ENCODE data around the gene CES4A.

CES4A gene

GRCh38 chr16:67023689-67024088 is 35.3 kb downstream of the CES4A start:
- no peak for TF ChIP-seq CTCF (IDR thresholded peaks at IDR 0.05; ENCODE audit: borderline replicate concordance, insufficient read depth, low read depth, low read length)
- no peak overlapping the region for H3K4me3 ChIP-seq (ENCODE audit: low read depth, low read length)

DNA sequence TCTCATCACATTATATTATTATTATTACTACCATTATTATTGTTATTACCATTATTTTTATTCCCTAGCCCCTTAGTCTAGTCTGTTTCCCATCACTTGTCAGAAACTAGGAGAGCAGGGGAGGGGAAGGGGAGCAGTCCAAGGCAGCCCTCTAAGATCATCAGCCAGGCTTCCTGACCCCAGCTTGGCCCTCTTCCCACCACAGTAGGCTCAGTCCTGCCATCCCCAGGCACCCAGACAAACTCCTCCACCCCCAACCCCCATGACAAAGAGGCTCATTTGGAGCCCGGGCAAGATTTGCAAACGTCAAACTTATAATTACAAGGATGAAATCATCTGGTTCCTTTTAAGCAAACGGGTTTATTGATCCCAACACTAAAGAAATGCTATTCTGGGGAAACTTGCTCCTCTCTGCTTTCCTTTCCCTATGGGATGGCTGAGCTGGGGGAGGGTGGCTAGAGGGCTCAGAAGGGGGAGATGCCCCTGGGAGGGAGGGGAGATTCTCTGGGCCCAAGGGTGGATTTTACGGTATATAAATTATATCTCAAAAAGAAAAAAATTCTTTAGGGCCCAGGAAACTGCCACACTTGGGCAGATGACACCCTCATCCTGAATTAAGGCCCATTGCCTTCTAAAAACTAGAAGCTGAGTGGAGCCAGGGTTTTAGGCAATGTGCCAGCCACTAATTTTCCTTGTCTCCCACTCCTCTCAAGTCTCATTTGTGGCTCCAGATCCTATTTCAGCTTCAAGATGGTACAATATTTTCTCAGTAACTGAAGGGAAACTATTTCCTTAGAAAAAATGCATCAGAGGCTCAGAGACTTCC is 36.2 kb downstream of the CES4A start:
- H3K4me3 ChIP-seq (ENCODE audit: low read depth, low read length), result no peak overlapping the region
- no peak for TF ChIP-seq CTCF (IDR thresholded peaks at IDR 0.05; ENCODE audit: borderline replicate concordance, insufficient read depth, low read depth, low read length)

DNA sequence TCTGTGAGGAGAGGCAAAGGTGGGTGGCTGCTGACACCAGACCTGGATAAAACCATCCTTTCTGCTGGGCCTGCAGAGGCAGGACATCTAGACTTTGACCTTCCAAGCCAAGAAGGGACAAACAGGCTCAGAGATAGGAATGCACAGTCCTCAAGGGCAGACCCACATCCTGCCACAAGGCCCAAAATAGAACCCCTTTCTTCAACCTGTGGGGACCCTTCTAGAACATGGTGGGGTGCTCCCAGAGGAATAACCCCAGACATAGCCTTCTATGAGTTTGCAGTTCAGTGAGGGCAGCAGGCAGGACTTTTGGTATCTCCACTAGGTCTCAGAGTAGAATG is 36.8 kb downstream of the CES4A start:
- H3K4me3 ChIP-seq (ENCODE audit: low read depth, low read length), result no peak overlapping the region
- no peak for TF ChIP-seq CTCF (IDR thresholded peaks at IDR 0.05; ENCODE audit: borderline replicate concordance, insufficient read depth, low read depth, low read length)

DNA sequence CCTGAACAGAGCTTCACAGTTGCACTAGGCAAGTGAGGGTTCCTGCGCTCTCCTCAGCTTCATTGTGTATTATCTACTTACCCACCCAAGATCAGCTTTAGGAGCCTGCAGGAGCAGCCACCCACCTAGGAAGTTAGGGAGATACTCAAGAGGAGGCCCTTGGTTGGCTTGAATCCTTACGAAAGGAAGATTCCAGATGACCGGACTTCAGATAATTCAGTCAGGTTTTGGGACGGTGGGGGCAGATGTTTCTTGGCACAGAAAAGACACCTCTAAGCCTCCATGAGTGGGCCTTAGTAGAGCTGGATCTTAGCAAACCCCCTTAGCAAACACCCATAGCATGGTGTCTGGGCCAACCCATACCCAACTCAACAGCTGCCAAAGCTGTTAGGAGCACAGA is 38.2 kb downstream of the CES4A start:
- no peak overlapping the region for H3K4me3 ChIP-seq (ENCODE audit: low read depth, low read length)
- no peak for TF ChIP-seq CTCF (IDR thresholded peaks at IDR 0.05; ENCODE audit: borderline replicate concordance, insufficient read depth, low read depth, low read length)

DNA sequence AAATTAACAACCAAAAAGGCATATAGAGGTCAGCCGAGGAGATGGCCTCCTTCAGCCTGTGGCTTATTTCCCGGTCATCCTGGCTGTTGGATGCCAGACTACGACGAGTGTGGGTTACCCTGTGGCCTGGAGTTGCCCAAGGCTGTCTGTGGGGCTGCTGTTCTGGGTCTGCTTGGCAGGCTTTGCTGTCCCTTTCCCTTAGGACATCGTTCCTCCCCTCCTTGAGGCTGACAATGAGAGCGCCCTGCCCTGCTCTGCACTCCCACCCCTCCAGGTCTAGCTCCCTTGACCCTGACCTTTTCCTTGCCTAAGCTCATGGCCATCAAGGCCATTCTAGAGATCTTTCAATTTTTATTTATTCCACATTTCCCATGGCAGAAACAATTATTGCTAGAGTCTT is 38.7 kb downstream of the CES4A start:
- TF ChIP-seq CTCF (IDR thresholded peaks at IDR 0.05; ENCODE audit: borderline replicate concordance, insufficient read depth, low read depth, low read length), result no peak
- H3K4me3 ChIP-seq (ENCODE audit: low read depth, low read length), result no peak overlapping the region

- no peak for TF ChIP-seq CTCF (IDR thresholded peaks at IDR 0.05; ENCODE audit: borderline replicate concordance, insufficient read depth, low read depth, low read length)
- peak overlapping the region; percentile 62 for H3K4me3 ChIP-seq (ENCODE audit: low read depth, low read length)
Observed at GRCh38 chr16:67028167-67028695, 39.8 kb downstream of the CES4A start.

GRCh38 chr16:67028696-67029253 is 40.4 kb downstream of the CES4A start, which contains the start of gene CBFB:
Gene CBFB, plus strand, starts transcription at chr16:67029149. Its CDS starts 259 bp downstream, at chr16:67029408.
- TF ChIP-seq CTCF (IDR thresholded peaks at IDR 0.05; ENCODE audit: borderline replicate concordance, insufficient read depth, low read depth, low read length), result 0 out of 2 replicates have a peak, but pooled peaks have one; percentile 29

More at GRCh38 chr16:67028696-67029253, 40.4 kb downstream of the CES4A start, which contains the start of gene CBFB:
- peak within 1 kb of the TSS; percentile 74 for H3K4me3 ChIP-seq (ENCODE audit: low read depth, low read length)
